ENCODE data around the gene SMTN.

GRCh38 chr22:31105282-31105929, 24.3 kb downstream of the SMTN start:
- no peak for TF ChIP-seq CTCF (IDR thresholded peaks at IDR 0.05; ENCODE audit: extremely low read depth in 1 of 2, insufficient read depth in 1 of 2, low read depth in 1 of 2, low read length in 2 of 2)
- no peak for TF ChIP-seq MAX (IDR thresholded peaks at IDR 0.05; ENCODE audit: insufficient read depth, insufficient read length)
- no peak for TF ChIP-seq POLR2A (IDR thresholded peaks at IDR 0.05; ENCODE audit: low read depth, low read length)
- no peak for TF ChIP-seq EZH2 (IDR thresholded peaks at IDR 0.05; ENCODE audit: borderline replicate concordance, low read depth, low read length, severe bottlenecking)
- TF ChIP-seq FOS (IDR thresholded peaks at IDR 0.05; ENCODE audit: borderline replicate concordance, insufficient read depth, low read length), result no peak
- no peak for TF ChIP-seq POLR2AphosphoS5 (IDR thresholded peaks at IDR 0.05; ENCODE audit: insufficient read depth, low read depth, low read length)
- TF ChIP-seq MYC (IDR thresholded peaks at IDR 0.05; ENCODE audit: low read depth, low read length), result no peak
- TF ChIP-seq GATA2 (IDR thresholded peaks at IDR 0.05; ENCODE audit: insufficient read depth, insufficient read length, low read depth, low read length), result no peak
